Fibroblast of lung (primary cell): ENCODE measurements around the gene ST6GAL2. TPM values are rescaled to one million over a fixed set of nuclear protein-coding genes. Genes with fewer than 3 reads are reported as not detected.

Source experiments
- DNase-seq, 2 donors: peaks; one replicate each; pipeline versions ENCODE4 v3.0.0 to v3.0.0-alpha.2; 2010; ENCODE audit warnings: low read depth in 2 of 2
- H2AFZ ChIP-seq: 2 replicates; pipeline ENCODE4 v1.5.1; 2012; ENCODE audit warnings: low read length, control low read depth, inconsistent platforms
- H3K27ac ChIP-seq: 2 replicates; pipeline ENCODE4 v1.5.1; 2011; ENCODE audit warnings: low read length, control low read depth; ENCODE audit not compliant: insufficient read depth
- H3K27me3 ChIP-seq: 2 replicates; pipeline ENCODE4 v1.5.1; 2011; ENCODE audit warnings: mild to moderate bottlenecking, low read length; ENCODE audit not compliant: control insufficient read depth, insufficient read depth
- H3K36me3 ChIP-seq: 2 replicates; pipeline ENCODE4 v1.5.1; 2011; ENCODE audit warnings: low read length; ENCODE audit not compliant: control insufficient read depth, insufficient read depth
- H3K4me1 ChIP-seq: 2 replicates; pipeline ENCODE4 v1.5.1; 2011; ENCODE audit warnings: low read length; ENCODE audit not compliant: control insufficient read depth, insufficient read depth; ENCODE audit errors: extremely low read depth
- H3K4me2 ChIP-seq: 2 replicates; pipeline ENCODE4 v1.5.1; 2011; ENCODE audit warnings: low read length, control low read depth; ENCODE audit not compliant: insufficient read depth; ENCODE audit errors: extremely low read depth
- H3K4me3 ChIP-seq, 4 experiments: fragments of 200-600 bp in 1 of 4; sonication (generic) in 1 of 4; replicated peaks in 1 of 4; 2 replicates each; pipeline ENCODE4 v1.5.1; 2011 to 2016; ENCODE audit warnings: low read length in 4 of 4, low read depth in 3 of 4, mild to moderate bottlenecking in 3 of 4, control low read depth in 2 of 4, inconsistent platforms in 1 of 4, mixed read lengths in 1 of 4; ENCODE audit not compliant: insufficient read depth in 1 of 4; ENCODE audit errors: control extremely low read depth in 1 of 4
- H3K79me2 ChIP-seq: 2 replicates; pipeline ENCODE4 v1.5.1; 2012; ENCODE audit warnings: mild to moderate bottlenecking, low read length, inconsistent platforms; ENCODE audit not compliant: control insufficient read depth, insufficient read depth
- H3K9ac ChIP-seq: 2 replicates; pipeline ENCODE4 v1.5.1; 2011; ENCODE audit warnings: mild to moderate bottlenecking, low read length, control low read depth; ENCODE audit not compliant: insufficient read depth
- H3K9me3 ChIP-seq: 2 replicates; pipeline ENCODE4 v1.5.1; 2012; ENCODE audit warnings: low read depth, low read length; ENCODE audit not compliant: control insufficient read depth, insufficient read depth
- H4K20me1 ChIP-seq: 2 replicates; pipeline ENCODE4 v1.5.1; 2011; ENCODE audit warnings: low read length; ENCODE audit not compliant: control insufficient read depth, insufficient read depth; ENCODE audit errors: extremely low read depth
- EZH2 ChIP-seq: IDR thresholded peaks from 2 replicates; pipeline ENCODE4 v1.5.1; 2012; ENCODE audit warnings: low read length, control low read depth, mild to moderate bottlenecking; ENCODE audit errors: missing control alignments
- polyA plus RNA-seq, 2 donors: library from polyadenylated mRNA; depleted of rRNA in 1 of 2; stranded (reverse) in 1 of 2; unstranded in 1 of 2; fragments of >200 nt; gene quantifications; 2 replicates each; pipeline ENCODE4 v1.2.1, GENCODE V29; 2011 to 2012; ENCODE audit warnings: missing spikeins in 1 of 2
- total RNA-seq: library from RNA; depleted of rRNA; stranded (reverse); fragments of >200 nt; gene quantifications from 2 replicates; pipeline ENCODE4 v1.2.1, GENCODE V29; 2014
- TF ChIP-seq, protein P1 (sequence below), 2 donors: IDR thresholded peaks in 1 of 2; conservative IDR thresholded peaks in 1 of 2; 1 replicate in 1 of 2; 2 replicates in 1 of 2; pipeline ENCODE4 v1.5.1; 2011 to 2012; ENCODE audit warnings: low read length in 2 of 2, control low read depth in 1 of 2, inconsistent platforms in 1 of 2, low read depth in 1 of 2, mild to moderate bottlenecking in 1 of 2

ST6GAL2 gene
- total and polyA plus RNA-seq, 2 donors (not counting 1 experiment from before 2014, with no cell fraction given), result not detected

DNA sequence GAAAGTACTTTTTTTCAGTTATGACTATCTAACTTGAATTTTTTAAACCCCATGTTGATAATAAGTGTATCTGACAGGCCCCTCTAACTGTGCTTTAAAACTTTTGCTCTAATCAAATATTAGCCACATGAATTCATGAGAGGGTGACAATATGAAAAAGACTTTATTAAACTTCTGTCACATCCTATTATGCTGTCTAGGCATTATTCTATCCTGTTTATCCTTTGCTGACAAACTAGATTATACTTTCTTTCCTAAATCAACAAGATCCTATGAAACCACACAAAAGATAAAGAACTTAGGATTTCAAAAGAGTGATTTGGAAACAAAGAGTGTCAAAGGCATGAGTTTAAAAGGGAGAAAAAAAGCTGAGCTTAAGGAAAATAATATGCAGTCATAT is 57.8 kb downstream of the ST6GAL2 start:
- H4K20me1 ChIP-seq, result no peaks in the 10 kb centered on the region
- H2AFZ ChIP-seq, result no peak overlapping the region
- no peaks in the 10 kb centered on the region for H3K9me3 ChIP-seq
- no peaks in the 10 kb centered on the region for H3K79me2 ChIP-seq
- no peak overlapping the region for H3K27ac ChIP-seq
- no peaks in the 10 kb centered on the region for H3K4me1 ChIP-seq
- H3K27me3 ChIP-seq, result no peaks in the 10 kb centered on the region
- no peaks in the 10 kb centered on the region for H3K36me3 ChIP-seq
- no peak for DNase-seq
- no peak for TF ChIP-seq EZH2
- TF ChIP-seq, protein P1, sequence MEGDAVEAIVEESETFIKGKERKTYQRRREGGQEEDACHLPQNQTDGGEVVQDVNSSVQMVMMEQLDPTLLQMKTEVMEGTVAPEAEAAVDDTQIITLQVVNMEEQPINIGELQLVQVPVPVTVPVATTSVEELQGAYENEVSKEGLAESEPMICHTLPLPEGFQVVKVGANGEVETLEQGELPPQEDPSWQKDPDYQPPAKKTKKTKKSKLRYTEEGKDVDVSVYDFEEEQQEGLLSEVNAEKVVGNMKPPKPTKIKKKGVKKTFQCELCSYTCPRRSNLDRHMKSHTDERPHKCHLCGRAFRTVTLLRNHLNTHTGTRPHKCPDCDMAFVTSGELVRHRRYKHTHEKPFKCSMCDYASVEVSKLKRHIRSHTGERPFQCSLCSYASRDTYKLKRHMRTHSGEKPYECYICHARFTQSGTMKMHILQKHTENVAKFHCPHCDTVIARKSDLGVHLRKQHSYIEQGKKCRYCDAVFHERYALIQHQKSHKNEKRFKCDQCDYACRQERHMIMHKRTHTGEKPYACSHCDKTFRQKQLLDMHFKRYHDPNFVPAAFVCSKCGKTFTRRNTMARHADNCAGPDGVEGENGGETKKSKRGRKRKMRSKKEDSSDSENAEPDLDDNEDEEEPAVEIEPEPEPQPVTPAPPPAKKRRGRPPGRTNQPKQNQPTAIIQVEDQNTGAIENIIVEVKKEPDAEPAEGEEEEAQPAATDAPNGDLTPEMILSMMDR (conservative IDR thresholded peaks at IDR 0.05 in 1 of 2, IDR thresholded peaks at IDR 0.05 in 1 of 2; ENCODE audit: low read depth in 1 of 2, low read length in 2 of 2), result no peak
- H3K4me2 ChIP-seq, result no peak overlapping the region
- H3K4me3 ChIP-seq, result no peak overlapping the region
- H3K9ac ChIP-seq, result no peak overlapping the region

DNA sequence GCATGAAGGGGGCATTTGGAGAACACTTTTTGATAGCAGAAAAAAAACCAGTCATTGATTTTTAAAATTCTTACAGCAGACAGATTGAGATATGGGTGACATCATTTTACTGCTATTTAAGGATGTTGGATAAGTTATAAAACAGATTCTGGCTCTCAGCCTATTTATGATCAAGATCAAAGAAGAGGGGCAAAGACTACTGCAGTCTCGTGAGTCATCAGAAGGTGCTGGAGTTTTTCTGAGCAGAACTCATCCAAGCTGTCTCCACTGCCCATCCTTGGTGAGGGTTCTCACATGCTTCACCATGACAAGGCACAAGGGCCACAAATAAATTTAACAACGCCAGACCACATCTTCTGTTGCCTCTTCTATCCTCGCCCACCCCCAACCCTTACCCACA is 58.8 kb downstream of the ST6GAL2 start:
- no peak overlapping the region for H3K4me3 ChIP-seq
- no peak overlapping the region for H2AFZ ChIP-seq
- peak in 1 of 2 donors; percentile 44 for DNase-seq
- no peak overlapping the region for H3K4me2 ChIP-seq
- H3K36me3 ChIP-seq, result no peaks in the 10 kb centered on the region
- no peaks in the 10 kb centered on the region for H3K79me2 ChIP-seq
- TF ChIP-seq EZH2, result no peak
- TF ChIP-seq, protein P1 (conservative IDR thresholded peaks at IDR 0.05 in 1 of 2, IDR thresholded peaks at IDR 0.05 in 1 of 2; ENCODE audit: low read depth in 1 of 2, low read length in 2 of 2), result no peak
- H3K4me1 ChIP-seq, result no peaks in the 10 kb centered on the region
- H3K27me3 ChIP-seq, result no peaks in the 10 kb centered on the region
- H4K20me1 ChIP-seq, result no peaks in the 10 kb centered on the region
- no peaks in the 10 kb centered on the region for H3K9me3 ChIP-seq
- no peak overlapping the region for H3K9ac ChIP-seq
- no peak overlapping the region for H3K27ac ChIP-seq

DNA sequence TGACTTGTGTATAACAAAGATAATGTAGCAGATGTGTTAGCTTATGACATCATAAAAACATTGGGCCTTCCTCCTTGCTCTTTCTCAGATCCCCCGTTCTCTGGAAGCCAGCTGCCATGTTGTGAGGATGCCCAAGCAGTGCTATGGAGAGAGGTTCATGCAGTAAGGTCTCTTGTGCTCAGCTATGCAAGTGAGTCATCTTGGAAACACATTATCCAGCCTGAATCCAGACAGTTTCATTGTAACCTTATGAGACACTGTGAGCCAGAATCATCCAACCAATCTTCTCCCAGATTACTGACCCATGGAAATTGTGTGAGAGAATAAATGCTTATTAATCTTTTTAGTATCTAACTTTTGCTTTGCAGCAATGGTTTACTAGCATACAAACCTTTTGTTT is 60.8 kb downstream of the ST6GAL2 start:
- Histone ChIP-seq H3K4me2 (no peak overlapping the region), H3K27ac (no peak overlapping the region), H3K36me3 (no peaks in the 10 kb centered on the region), H3K9me3 (no peaks in the 10 kb centered on the region), H3K9ac (no peak overlapping the region), H3K4me1 (no peaks in the 10 kb centered on the region), H3K4me3 (no peak overlapping the region), H3K79me2 (no peaks in the 10 kb centered on the region), H4K20me1 (no peaks in the 10 kb centered on the region), H3K27me3 (no peaks in the 10 kb centered on the region), H2AFZ (no peak overlapping the region)
- no peak for TF ChIP-seq EZH2
- TF ChIP-seq, protein P1 (conservative IDR thresholded peaks at IDR 0.05 in 1 of 2, IDR thresholded peaks at IDR 0.05 in 1 of 2; ENCODE audit: low read depth in 1 of 2, low read length in 2 of 2), result no peak
- peak in 1 of 2 donors; percentile 31 for DNase-seq
